ENCODE measurements around the gene PGD. TPM values are rescaled to one million over a fixed set of nuclear protein-coding genes. Genes with fewer than 3 reads are reported as not detected.
A peak's percentile ranks its signal among the peaks of the same experiment; 100 is the strongest.

PGD gene
- total and polyA plus RNA-seq, 10 donors: 40.8 to 381 (median 124) TPM

- Histone ChIP-seq H3K36me3 (no peaks in the 10 kb centered on the region), H3K27ac (peak overlapping the region in 6 of 8 donors; percentile 69 to 89 (median 82)), H3K27me3 (replicated peaks in 1 of 7) (no peaks in the 10 kb centered on the region), H3K9me3 (peaks cover 0 to 7% (median 4%) of the 10 kb centered on the region in 8 donors), H3K4me1 (peaks cover 3 to 44% (median 18%) of the 10 kb centered on the region in 6 donors), H3K4me3 (no peak overlapping the region)
- no peak for TF ChIP-seq CTCF (IDR thresholded peaks at IDR 0.05 in 8 of 11, conservative IDR thresholded peaks at IDR 0.05 in 3 of 11)
- TF ChIP-seq POLR2AphosphoS5 (IDR thresholded peaks at IDR 0.05): no peak
- no peak for TF ChIP-seq POLR2A (IDR thresholded peaks at IDR 0.05)
- intact Hi-C loops (cut with DNase I; ENCODE audit: low total_unique reads): no loop called here
- no peak for DNase-seq
- WGBS, 5 donors: 75 to 91% (median 86%) methylated on average over 6 of the region's 6 CpGs
These were observed 9.4 kb upstream of the PGD start for GRCh38 chr1:10389271-10389973.

GRCh38 chr1:10396870-10397269 is 2.0 kb upstream of the PGD start:
- 85 to 92% (median 90%) methylated on average over 3 of the region's 3 CpGs for whole genome bisulfite sequencing, 5 donors
- DNase-seq: no peak
- TF ChIP-seq POLR2A (IDR thresholded peaks at IDR 0.05): no peak
- TF ChIP-seq POLR2AphosphoS5 (IDR thresholded peaks at IDR 0.05): no peak
- no peak for TF ChIP-seq CTCF (IDR thresholded peaks at IDR 0.05 in 8 of 11, conservative IDR thresholded peaks at IDR 0.05 in 3 of 11)

GRCh38 chr1:10398278-10398733 is 558 bp upstream of the PGD start:
- peak overlapping the region; percentile 81 to 99 (median 96) for H3K4me3 ChIP-seq
- H3K9me3 ChIP-seq: peaks cover 0 to 11% (median 5%) of the 10 kb centered on the region in 8 donors
- DNase-seq: no peak
- intact Hi-C loops (cut with DNase I; ENCODE audit: low total_unique reads): no loop called here
- H3K27me3 ChIP-seq (replicated peaks in 1 of 7): no peaks in the 10 kb centered on the region
- peaks cover 8 to 53% (median 25%) of the 10 kb centered on the region in 6 donors for H3K4me1 ChIP-seq
- 1% methylated on average over 12 to 34 of the region's 34 CpGs for WGBS, 5 donors
- peaks cover 0 to 23% (median 11%) of the 10 kb centered on the region in 6 donors for H3K36me3 ChIP-seq
- TF ChIP-seq POLR2A (IDR thresholded peaks at IDR 0.05) (no peak), POLR2AphosphoS5 (IDR thresholded peaks at IDR 0.05) (no peak), CTCF (IDR thresholded peaks at IDR 0.05 in 8 of 11, conservative IDR thresholded peaks at IDR 0.05 in 3 of 11) (no peak)
- H3K27ac ChIP-seq: peak overlapping the region; percentile 17 to 98 (median 94)

More at GRCh38 chr1:10396870-10397269, 2.0 kb upstream of the PGD start:
- peaks cover 0 to 9% (median under 1%) of the 10 kb centered on the region in 6 donors for H3K36me3 ChIP-seq
- H3K27ac ChIP-seq: no peak overlapping the region
- H3K27me3 ChIP-seq (replicated peaks in 1 of 7): no peaks in the 10 kb centered on the region
- intact Hi-C loops (cut with DNase I; ENCODE audit: low total_unique reads): no loop called here
- H3K4me1 ChIP-seq: peaks cover 8 to 47% (median 24%) of the 10 kb centered on the region in 6 donors
- peaks cover 0 to 11% (median 5%) of the 10 kb centered on the region in 8 donors for H3K9me3 ChIP-seq
- H3K4me3 ChIP-seq: no peak overlapping the region

DNA sequence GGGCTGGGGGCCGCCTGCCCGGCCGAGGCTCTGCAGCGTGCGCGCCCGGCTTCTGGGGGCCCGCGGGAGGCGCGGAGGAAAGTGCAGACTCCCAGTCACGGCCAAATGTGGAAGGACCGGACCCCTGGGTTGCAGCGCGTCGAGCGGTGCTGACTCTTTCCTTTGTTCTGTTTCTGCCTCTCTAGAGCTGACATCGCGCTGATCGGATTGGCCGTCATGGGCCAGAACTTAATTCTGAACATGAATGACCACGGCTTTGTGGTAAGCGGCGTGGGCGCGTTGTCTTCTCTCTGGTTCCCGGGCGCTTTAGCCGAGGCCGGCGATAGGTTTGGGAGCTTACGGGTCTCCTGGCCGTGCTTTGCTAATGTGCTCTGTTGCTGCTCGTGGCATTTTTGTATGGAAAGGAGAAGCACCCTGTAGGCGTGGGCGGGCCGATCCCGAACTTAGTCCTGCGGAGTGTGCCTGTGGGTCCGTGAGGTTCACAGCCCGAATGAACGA is 629 bp downstream of the PGD start:
- peak overlapping the region; percentile 83 to 98 (median 94) for H3K27ac ChIP-seq

More for the DNA sequence above, 629 bp downstream of the PGD start:
- 1 to 2% (median 1%) methylated on average over 25 to 42 of the region's 42 CpGs for WGBS, 5 donors
- H3K36me3 ChIP-seq: peaks cover 0 to 35% (median 23%) of the 10 kb centered on the region in 6 donors
- intact Hi-C loops (cut with DNase I; ENCODE audit: low total_unique reads): no loop called here
- H3K4me3 ChIP-seq: peak overlapping the region; percentile 81 to 99 (median 96)
- H3K27me3 ChIP-seq (replicated peaks in 1 of 7): no peaks in the 10 kb centered on the region
- peak; percentile 83 for DNase-seq
- no peak for TF ChIP-seq POLR2A (IDR thresholded peaks at IDR 0.05)
- TF ChIP-seq CTCF (IDR thresholded peaks at IDR 0.05 in 8 of 11, conservative IDR thresholded peaks at IDR 0.05 in 3 of 11): no peak
- no peak for TF ChIP-seq POLR2AphosphoS5 (IDR thresholded peaks at IDR 0.05)
- peaks cover 8 to 57% (median 27%) of the 10 kb centered on the region in 6 donors for H3K4me1 ChIP-seq
- peaks cover 0 to 4% (median 0%) of the 10 kb centered on the region in 8 donors for H3K9me3 ChIP-seq
